A673 (cell line): Measurements from ENCODE around the gene SNX2. TPM values are rescaled to one million over a fixed set of nuclear protein-coding genes. Genes with fewer than 3 reads are reported as not detected.
"Not testable (repeated sequence)": the region's sequence is repeated elsewhere in the genome, so short reads cannot be mapped to it uniquely, and the experiment has no call there.

Experiments
- BruUV-seq: library from RNA; stranded (reverse); fragments of 400-500 nt; replicated peaks from 2 replicates; lab custom pipeline; 2021; lab: Mats Ljungman, UMichigan
- CTCF ChIA-PET: fragments of 300-600 bp; sonication (Branson Sonifier 250); formaldehyde crosslinking; loops from one replicate; lab custom pipeline; 2022; ENCODE audit warnings: antibody characterized with exemption; lab: Charles Lee
- POLR2A ChIA-PET: fragments of 300-600 bp; sonication (Branson Sonifier 250); formaldehyde crosslinking; loops from one replicate; lab custom pipeline; 2022; ENCODE audit warnings: antibody characterized with exemption; ENCODE audit not compliant: low non-redundant PET; lab: Charles Lee
- DNase-seq: peaks from one replicate; pipeline ENCODE4 v3.0.0-alpha.2; 2015; ENCODE audit warnings: low spot score
- H3K27ac ChIP-seq: fragments of 200-600 bp; sonication (generic); 2 replicates; pipeline ENCODE4 v1.5.1; 2016; ENCODE audit warnings: mixed run types, low read depth, mild to moderate bottlenecking, mixed read lengths, antibody characterized with exemption, low read length; ENCODE audit not compliant: poor library complexity, severe bottlenecking
- H3K27me3 ChIP-seq: fragments of 200-600 bp; sonication (generic); replicated peaks from 2 replicates; pipeline ENCODE4 v1.6.1; 2017; ENCODE audit warnings: mixed run types, low read depth, mild to moderate bottlenecking, mixed read lengths, antibody characterized with exemption, low read length; ENCODE audit not compliant: insufficient read depth, poor library complexity
- H3K36me3 ChIP-seq: fragments of 200-600 bp; sonication (generic); 2 replicates; pipeline ENCODE4 v1.6.1; 2016; ENCODE audit warnings: mixed run types, mild to moderate bottlenecking, mixed read lengths, antibody characterized with exemption, low read length; ENCODE audit not compliant: insufficient read depth, poor library complexity, severe bottlenecking
- H3K4me1 ChIP-seq: fragments of 200-600 bp; sonication (generic); 2 replicates; pipeline ENCODE4 v1.6.1; 2017; ENCODE audit warnings: mixed run types, mild to moderate bottlenecking, mixed read lengths, antibody characterized with exemption, low read length; ENCODE audit not compliant: insufficient read depth, poor library complexity, severe bottlenecking
- H3K4me3 ChIP-seq: fragments of 200-600 bp; sonication (generic); 2 replicates; pipeline ENCODE4 v1.5.1; 2016; ENCODE audit warnings: low read depth, mixed run types, mild to moderate bottlenecking, mixed read lengths, low read length; ENCODE audit not compliant: poor library complexity, severe bottlenecking
- H3K9me3 ChIP-seq: fragments of 200-600 bp; sonication (generic); 2 replicates; pipeline ENCODE4 v1.6.1; 2016; ENCODE audit warnings: mixed run types, low read depth, mild to moderate bottlenecking, mixed read lengths, antibody characterized with exemption, low read length; ENCODE audit not compliant: poor library complexity, severe bottlenecking
- EZH2 ChIP-seq: fragments of 200-600 bp; sonication (generic); IDR thresholded peaks from 2 replicates; pipeline ENCODE4 v1.6.1; 2017; ENCODE audit warnings: borderline replicate concordance, low read depth, mild to moderate bottlenecking, mixed read lengths, antibody characterized with exemption, low read length; ENCODE audit not compliant: poor library complexity, severe bottlenecking
- intact Hi-C: fragments of 100-400 bp; cut with micrococcal nuclease; formaldehyde crosslinking; loops from one replicate; pipeline ENCODE4 v1.10.0; 2022; ENCODE audit not compliant: unreplicated experiment
- total RNA-seq: library from RNA; stranded (reverse); gene quantifications from 2 replicates; pipeline ENCODE4 v1.2.3, GENCODE V29; 2021
- TF ChIP-seq, protein P1 (sequence below): fragments of 300-800, 200-600 bp; sonication (generic); conservative IDR thresholded peaks from 2 replicates; pipeline ENCODE4 v1.5.1; 2017; ENCODE audit warnings: low read depth, mild to moderate bottlenecking, antibody characterized with exemption, low read length, moderate library complexity, mixed read lengths

Gene SNX2
- total RNA-seq, 1 experiment from 2014 or later = 64.3 TPM

GRCh38 chr5:122759241-122760070 lies 15.4 kb upstream of the SNX2 start:
- no peak overlapping the region for H3K4me3 ChIP-seq
- DNase-seq = no peak
- POLR2A ChIA-PET = no interaction called here
- no peaks in the 10 kb centered on the region for H3K9me3 ChIP-seq
- intact Hi-C loops = no loop called here
- no TSS peak for BruUV-seq
- H3K27ac ChIP-seq = no peak overlapping the region
- H3K36me3 ChIP-seq = no peaks in the 10 kb centered on the region
- peaks cover 3% of the 10 kb centered on the region for H3K4me1 ChIP-seq
- CTCF ChIA-PET = no interaction called here
- TF ChIP-seq EZH2 = no peak
- TF ChIP-seq, protein P1, sequence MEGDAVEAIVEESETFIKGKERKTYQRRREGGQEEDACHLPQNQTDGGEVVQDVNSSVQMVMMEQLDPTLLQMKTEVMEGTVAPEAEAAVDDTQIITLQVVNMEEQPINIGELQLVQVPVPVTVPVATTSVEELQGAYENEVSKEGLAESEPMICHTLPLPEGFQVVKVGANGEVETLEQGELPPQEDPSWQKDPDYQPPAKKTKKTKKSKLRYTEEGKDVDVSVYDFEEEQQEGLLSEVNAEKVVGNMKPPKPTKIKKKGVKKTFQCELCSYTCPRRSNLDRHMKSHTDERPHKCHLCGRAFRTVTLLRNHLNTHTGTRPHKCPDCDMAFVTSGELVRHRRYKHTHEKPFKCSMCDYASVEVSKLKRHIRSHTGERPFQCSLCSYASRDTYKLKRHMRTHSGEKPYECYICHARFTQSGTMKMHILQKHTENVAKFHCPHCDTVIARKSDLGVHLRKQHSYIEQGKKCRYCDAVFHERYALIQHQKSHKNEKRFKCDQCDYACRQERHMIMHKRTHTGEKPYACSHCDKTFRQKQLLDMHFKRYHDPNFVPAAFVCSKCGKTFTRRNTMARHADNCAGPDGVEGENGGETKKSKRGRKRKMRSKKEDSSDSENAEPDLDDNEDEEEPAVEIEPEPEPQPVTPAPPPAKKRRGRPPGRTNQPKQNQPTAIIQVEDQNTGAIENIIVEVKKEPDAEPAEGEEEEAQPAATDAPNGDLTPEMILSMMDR = no peak
- no peaks in the 10 kb centered on the region for H3K27me3 ChIP-seq

- TF ChIP-seq, protein P1 = no peak
- no peak for TF ChIP-seq EZH2
- ChIA-PET POLR2A (no interaction called here), CTCF (no interaction called here)
- Histone ChIP-seq H3K36me3 (no peaks in the 10 kb centered on the region), H3K27ac (no peak overlapping the region), H3K4me1 (peaks cover 3% of the 10 kb centered on the region), H3K4me3 (no peak overlapping the region), H3K27me3 (no peaks in the 10 kb centered on the region), H3K9me3 (no peaks in the 10 kb centered on the region)
- DNase-seq = no peak
- intact Hi-C loops = no loop called here
- no TSS peak for BruUV-seq
Measured at GRCh38 chr5:122760236-122760635, 14.6 kb upstream of the SNX2 start.

- ChIA-PET CTCF (no interaction called here), POLR2A (no interaction called here)
- Histone ChIP-seq H3K4me1 (peaks cover 2% of the 10 kb centered on the region), H3K4me3 (no peak overlapping the region), H3K36me3 (no peaks in the 10 kb centered on the region), H3K9me3 (no peaks in the 10 kb centered on the region), H3K27me3 (no peaks in the 10 kb centered on the region), H3K27ac (no peak overlapping the region)
- intact Hi-C loops = no loop called here
- DNase-seq = no peak
- BruUV-seq = no TSS peak
- TF ChIP-seq, protein P1 = no peak
Measured at GRCh38 chr5:122761115-122761514, 13.8 kb upstream of the SNX2 start.

- H3K9me3 ChIP-seq, H3K27me3 ChIP-seq, H3K36me3 ChIP-seq, CTCF ChIA-PET, POLR2A ChIA-PET, H3K4me3 ChIP-seq, DNase-seq, H3K4me1 ChIP-seq, intact Hi-C loops, BruUV-seq, H3K27ac ChIP-seq: not testable (repeated sequence)
Measured at GRCh38 chr5:122761896-122762295, 13.0 kb upstream of the SNX2 start.
